CD4-positive, alpha-beta T cell (primary cell): ENCODE results near the gene PRDM16. TPM values are rescaled to one million over a fixed set of nuclear protein-coding genes. Genes with fewer than 3 reads are reported as not detected.

Experiments used
- ATAC-seq: fragments of 200-7000 bp; cut with Tn5 transposase; one replicate; pipeline ENCODE4 v1.10.0; 2022; ENCODE audit warnings: mild to moderate bottlenecking; ENCODE audit not compliant: poor library complexity
- CTCF ChIA-PET: fragments of 350-600 bp; sonication (Branson Sonifier 250); formaldehyde crosslinking; loops from one replicate; lab custom pipeline; 2021; ENCODE audit warnings: antibody characterized with exemption, inconsistent platforms; lab: Charles Lee
- POLR2A ChIA-PET: fragments of 350-600 bp; sonication (Branson Sonifier 250); formaldehyde crosslinking; loops from one replicate; lab custom pipeline; 2021; ENCODE audit warnings: antibody characterized with exemption, inconsistent platforms; lab: Charles Lee
- DNase-seq, 14 experiments: peaks; one replicate each; pipeline ENCODE4 v3.0.0-alpha.2; 2013 to 2020; ENCODE audit warnings: mixed read lengths in 2 of 14
- H3K27ac ChIP-seq, 2 donors: one replicate each; pipeline versions ENCODE4 v1.5.1 to v1.7.0; 2013; ENCODE audit warnings: low read length in 2 of 2, low read depth in 1 of 2, mild to moderate bottlenecking in 1 of 2
- H3K27me3 ChIP-seq, 2 experiments: 1 replicate in 1 of 2; 2 replicates in 1 of 2; pipeline versions ENCODE4 v1.6.1 to v1.7.0; 2013; ENCODE audit warnings: low read length in 2 of 2, control low read depth in 1 of 2, mild to moderate bottlenecking in 1 of 2, moderate library complexity in 1 of 2; ENCODE audit not compliant: insufficient read depth in 2 of 2, control insufficient read depth in 1 of 2
- H3K36me3 ChIP-seq: one replicate; pipeline ENCODE4 v1.6.1; 2013; ENCODE audit warnings: low read length, control low read depth; ENCODE audit not compliant: insufficient read depth
- H3K4me1 ChIP-seq: one replicate; pipeline ENCODE4 v1.6.1; 2013; ENCODE audit warnings: low read length, control low read depth; ENCODE audit not compliant: insufficient read depth
- H3K4me3 ChIP-seq: one replicate; pipeline ENCODE4 v1.5.1; 2013; ENCODE audit warnings: mild to moderate bottlenecking, low read length, moderate library complexity
- H3K9me3 ChIP-seq, 2 experiments: 1 replicate in 1 of 2; 2 replicates in 1 of 2; pipeline versions ENCODE4 v1.6.1 to v1.7.0; 2013; ENCODE audit warnings: low read length in 2 of 2, mild to moderate bottlenecking in 2 of 2, control low read depth in 1 of 2, moderate library complexity in 1 of 2; ENCODE audit not compliant: control insufficient read depth in 1 of 2, insufficient read depth in 1 of 2
- H3K27ac Mint-ChIP-seq: one replicate; pipeline ENCODE4 v1.8.0; 2020; ENCODE audit warnings: mixed read lengths
- H3K27me3 Mint-ChIP-seq: one replicate; pipeline ENCODE4 v1.8.0; 2021; ENCODE audit warnings: mixed read lengths
- H3K36me3 Mint-ChIP-seq: one replicate; pipeline ENCODE4 v1.8.0; 2021; ENCODE audit warnings: low read depth, mixed read lengths
- H3K4me1 Mint-ChIP-seq: one replicate; pipeline ENCODE4 v1.8.0; 2021; ENCODE audit warnings: low read depth, mixed read lengths
- H3K4me3 Mint-ChIP-seq: one replicate; pipeline ENCODE4 v1.8.0; 2020; ENCODE audit warnings: mild to moderate bottlenecking, mixed read lengths
- H3K9me3 Mint-ChIP-seq: one replicate; pipeline ENCODE4 v1.8.0; 2020; ENCODE audit warnings: mixed read lengths
- CTCF ChIP-seq: fragments of 200-600 bp; IDR thresholded peaks from one replicate; pipeline ENCODE4 v1.8.0; 2022; ENCODE audit warnings: antibody characterized with exemption, mild to moderate bottlenecking
- intact Hi-C, 2 experiments: fragments of 100-400 bp; cut with DNase I in 1 of 2; cut with micrococcal nuclease in 1 of 2; formaldehyde crosslinking; loops; one replicate each; pipeline versions ENCODE4 v1.15.1 to v1.9.0; 2023 to 2025; cut with DNase I, micrococcal nuclease
- total RNA-seq, 174 experiments: library from RNA in 2 of 174; stranded (reverse) in 2 of 174; gene quantifications; one replicate each; pipeline ENCODE4 v1.2.3 and lab custom pipeline; 2021 to 2026

Gene PRDM16
- total RNA-seq, 2 experiments from 2014 or later = not detected

- ChIA-PET POLR2A (no interaction called here), CTCF (no interaction called here)
- H3K4me1 Mint-ChIP-seq = peaks cover 6% of the 10 kb centered on the region
- no peak overlapping the region for H3K27ac Mint-ChIP-seq
- TF ChIP-seq CTCF = no peak
- no peaks in the 10 kb centered on the region for H3K36me3 ChIP-seq
- H3K9me3 Mint-ChIP-seq = no peaks in the 10 kb centered on the region
- ATAC-seq (no peak), DNase-seq (no peak)
- peak overlapping the region; percentile 68 for H3K4me3 Mint-ChIP-seq
- peak overlapping the region; percentile 30 for H3K4me3 ChIP-seq
- peaks cover 22% of the 10 kb centered on the region for H3K27me3 Mint-ChIP-seq
- no peak overlapping the region for H3K27ac ChIP-seq
- H3K36me3 Mint-ChIP-seq = no peaks in the 10 kb centered on the region
- peaks cover 7 to 11% of the 10 kb centered on the region in 2 experiments for H3K27me3 ChIP-seq
- intact Hi-C loops = no loop called here
- peaks cover 10% of the 10 kb centered on the region for H3K4me1 ChIP-seq
- no peaks in the 10 kb centered on the region for H3K9me3 ChIP-seq
These were observed 92.3 kb downstream of the PRDM16 start for GRCh38 chr1:3161176-3161840.

GRCh38 chr1:3162322-3162882 lies 93.4 kb downstream of the PRDM16 start:
- H3K4me3 Mint-ChIP-seq = no peak overlapping the region
- POLR2A ChIA-PET = no interaction called here

GRCh38 chr1:3163356-3163755 lies 94.4 kb downstream of the PRDM16 start:
- ATAC-seq (no peak), DNase-seq (no peak)
- Histone ChIP-seq H3K9me3 (no peaks in the 10 kb centered on the region), H3K4me3 (no peak overlapping the region), H3K27me3 (peaks cover 0 to 4% of the 10 kb centered on the region in 2 experiments), H3K36me3 (no peaks in the 10 kb centered on the region), H3K27ac (no peak overlapping the region), H3K4me1 (peaks cover 10% of the 10 kb centered on the region)
- ChIA-PET CTCF (no interaction called here), POLR2A (no interaction called here)
- H3K36me3 Mint-ChIP-seq = no peaks in the 10 kb centered on the region
- no peak overlapping the region for H3K27ac Mint-ChIP-seq
- no peak overlapping the region for H3K4me3 Mint-ChIP-seq
- no peak for TF ChIP-seq CTCF
- H3K9me3 Mint-ChIP-seq = no peaks in the 10 kb centered on the region
- intact Hi-C loops = no loop called here
- H3K4me1 Mint-ChIP-seq = peaks cover 6% of the 10 kb centered on the region
- H3K27me3 Mint-ChIP-seq = peaks cover 20% of the 10 kb centered on the region

More at GRCh38 chr1:3162322-3162882, 93.4 kb downstream of the PRDM16 start:
- Histone ChIP-seq H3K27me3 (peaks cover under 1 to 6% of the 10 kb centered on the region in 2 experiments), H3K36me3 (no peaks in the 10 kb centered on the region), H3K4me1 (peaks cover 10% of the 10 kb centered on the region), H3K4me3 (no peak overlapping the region), H3K9me3 (no peaks in the 10 kb centered on the region), H3K27ac (no peak overlapping the region)
- Mint-ChIP-seq H3K27ac (no peak overlapping the region), H3K9me3 (no peaks in the 10 kb centered on the region), H3K4me1 (peaks cover 6% of the 10 kb centered on the region), H3K27me3 (peaks cover 25% of the 10 kb centered on the region), H3K36me3 (no peaks in the 10 kb centered on the region)
- intact Hi-C loops = no loop called here
- DNase-seq (no peak), ATAC-seq (no peak)
- TF ChIP-seq CTCF = no peak
- CTCF ChIA-PET = no interaction called here
